BLaER1 treated with 17β-estradiol and CSF1 and Interleukin-3, amounts not matched to agents 10 nM and 100 nM (cell line): ENCODE measurements around the gene IMPDH2.

Source experiments
- H3K27ac ChIP-seq, 11 experiments: shearing (Covaris generic); formaldehyde crosslinking; 2 replicates each; pipeline ENCODE4 v1.8.1; 2022
- H3K27me3 ChIP-seq, 11 experiments: shearing (Covaris generic); formaldehyde crosslinking; 2 replicates each; pipeline ENCODE4 v1.8.1; 2022
- H3K36me3 ChIP-seq, 11 experiments: shearing (Covaris generic); formaldehyde crosslinking; 2 replicates each; pipeline ENCODE4 v1.8.1; 2022
- H3K4me1 ChIP-seq, 10 experiments: shearing (Covaris generic); formaldehyde crosslinking; 2 replicates each; pipeline ENCODE4 v1.8.1; 2022
- H3K4me2 ChIP-seq, 11 experiments: shearing (Covaris generic); formaldehyde crosslinking; 2 replicates each; pipeline ENCODE4 v1.8.1; 2022
- H3K4me3 ChIP-seq, 10 experiments: shearing (Covaris generic); formaldehyde crosslinking; 2 replicates each; pipeline ENCODE4 v1.8.1; 2022
- H3K9ac ChIP-seq, 11 experiments: shearing (Covaris generic); formaldehyde crosslinking; 2 replicates each; pipeline ENCODE4 v1.8.1; 2022
- H3K9me3 ChIP-seq, 11 experiments: shearing (Covaris generic); formaldehyde crosslinking; replicated peaks in 1 of 11; 2 replicates each; pipeline ENCODE4 v1.8.1; 2022
- H4K20me1 ChIP-seq, 11 experiments: shearing (Covaris generic); formaldehyde crosslinking; 2 replicates each; pipeline ENCODE4 v1.8.1; 2022
- Cebpa-rat ChIP-seq, 11 experiments: shearing (Covaris generic); IDR thresholded peaks; 2 replicates each; pipeline ENCODE4 v1.8.1; 2022

IMPDH2 gene

DNA sequence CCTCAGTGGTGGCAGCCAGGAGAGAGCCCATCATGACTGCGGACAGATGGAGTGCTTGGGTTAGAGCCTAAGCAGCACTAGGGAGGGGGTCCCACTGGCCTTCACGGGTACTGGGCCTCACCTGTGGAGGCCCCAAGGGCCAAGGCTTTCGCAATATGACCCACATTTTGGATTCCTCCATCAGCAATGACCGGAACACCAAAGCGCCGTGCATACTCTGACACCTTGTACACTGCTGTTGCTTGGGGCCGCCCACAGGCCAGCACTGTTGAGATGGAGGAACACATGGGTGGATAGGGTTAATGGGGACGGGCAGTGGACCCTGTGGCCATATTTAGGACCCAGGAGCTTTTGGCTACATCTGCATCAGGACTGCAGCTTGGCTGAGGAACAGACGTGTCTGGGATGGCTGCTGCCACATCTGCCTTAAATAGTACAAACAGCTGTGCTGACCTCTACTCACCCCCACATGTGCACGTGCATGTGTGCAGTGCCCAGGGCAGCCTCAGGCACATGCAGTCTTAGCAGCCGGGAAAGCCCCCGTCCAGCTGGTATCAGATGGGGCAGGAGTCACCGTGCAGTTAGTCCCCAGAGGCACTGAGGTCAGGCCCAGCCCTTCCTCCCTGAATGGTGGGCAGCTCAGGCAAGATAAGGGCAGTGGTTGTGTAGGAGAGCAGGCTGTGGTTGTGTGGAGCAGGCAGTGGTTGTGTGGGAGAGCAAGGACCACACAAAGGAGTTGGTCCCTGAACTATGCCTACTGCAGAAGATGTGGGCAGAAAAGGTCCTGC, 4.0 kb downstream of the IMPDH2 start:
- Histone ChIP-seq H3K27ac (peak overlapping the region in 8 of 11 experiments; percentile 3 to 99 (median 26); a peak in 12 of 22 replicates), H3K27me3 (no peaks in the 10 kb centered on the region), H3K36me3 (peaks cover 51 to 62% (median 58%) of the 10 kb centered on the region in 11 experiments), H4K20me1 (peaks cover 6 to 62% (median 48%) of the 10 kb centered on the region in 11 experiments; a peak in 19 of 22 replicates), H3K4me3 (peak overlapping the region in 7 of 10 experiments; percentile 3 to 36 (median 26); a peak in 8 of 20 replicates), H3K4me1 (peaks cover 64 to 73% (median 66%) of the 10 kb centered on the region in 10 experiments), H3K9me3 (no peaks in the 10 kb centered on the region), H3K4me2 (peak overlapping the region; percentile 20 to 100 (median 99)), H3K9ac (peak overlapping the region; percentile 16 to 100 (median 98); a peak in 16 of 22 replicates)
- no peak for TF ChIP-seq Cebpa-rat (IDR thresholded peaks at IDR 0.05)

- Histone ChIP-seq H3K4me2 (peak overlapping the region; percentile 96 to 100 (median 99); a peak in 21 of 22 replicates), H3K4me1 (peaks cover 66 to 71% (median 67%) of the 10 kb centered on the region in 10 experiments), H3K36me3 (peaks cover 47 to 55% (median 53%) of the 10 kb centered on the region in 11 experiments), H3K4me3 (peak overlapping the region in 4 of 10 experiments; percentile 3 to 36 (median 13); a peak in 4 of 20 replicates), H3K9ac (peak overlapping the region in 10 of 11 experiments; percentile 16 to 100 (median 99); a peak in 16 of 22 replicates), H3K9me3 (no peaks in the 10 kb centered on the region), H3K27ac (peak overlapping the region in 5 of 11 experiments; percentile 5 to 99 (median 56); a peak in 5 of 22 replicates), H3K27me3 (no peaks in the 10 kb centered on the region), H4K20me1 (peaks cover 6 to 62% (median 45%) of the 10 kb centered on the region in 11 experiments; a peak in 19 of 22 replicates)
- no peak for TF ChIP-seq Cebpa-rat (IDR thresholded peaks at IDR 0.05)
Observed at GRCh38 chr3:49024449-49024848, 4.7 kb downstream of the IMPDH2 start.

GRCh38 chr3:49023775-49024174, 5.4 kb downstream of the IMPDH2 start:
- Histone ChIP-seq H3K27me3 (no peaks in the 10 kb centered on the region), H3K36me3 (peaks cover 47 to 55% (median 53%) of the 10 kb centered on the region in 11 experiments), H3K4me2 (peak overlapping the region; percentile 96 to 100 (median 99)), H3K27ac (peak overlapping the region in 3 of 11 experiments; percentile 3 to 99 (median 56); a peak in 2 of 22 replicates), H3K4me1 (peaks cover 70 to 75% (median 71%) of the 10 kb centered on the region in 10 experiments), H4K20me1 (peaks cover 6 to 62% (median 45%) of the 10 kb centered on the region in 11 experiments; a peak in 19 of 22 replicates), H3K4me3 (peak overlapping the region in 7 of 10 experiments; percentile 16 to 97 (median 91); a peak in 10 of 20 replicates), H3K9me3 (no peaks in the 10 kb centered on the region), H3K9ac (peak overlapping the region; percentile 11 to 100 (median 99); a peak in 15 of 22 replicates)
- TF ChIP-seq Cebpa-rat (IDR thresholded peaks at IDR 0.05) = no peak

DNA sequence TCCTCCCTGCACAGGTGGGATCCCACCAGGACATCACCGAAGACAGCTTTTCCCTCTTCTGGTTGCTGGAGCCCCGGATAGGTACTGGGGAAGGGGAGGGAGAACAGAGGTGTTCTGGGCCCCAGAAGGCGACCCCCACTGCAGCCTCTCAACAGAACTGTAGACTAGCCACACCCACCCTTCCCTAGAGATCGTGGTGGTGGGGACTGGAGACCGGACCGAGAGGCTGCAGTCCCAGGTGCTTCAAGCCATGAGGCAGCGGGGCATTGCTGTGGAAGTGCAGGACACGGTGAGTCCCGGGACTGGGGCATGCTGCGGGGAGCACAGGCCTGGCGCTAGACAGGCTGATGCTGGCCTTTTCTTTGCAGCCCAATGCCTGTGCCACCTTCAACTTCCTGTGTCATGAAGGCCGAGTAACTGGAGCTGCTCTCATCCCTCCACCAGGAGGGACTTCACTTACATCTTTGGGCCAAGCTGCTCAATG, 6.5 kb downstream of the IMPDH2 start:
- peaks cover 60 to 70% (median 65%) of the 10 kb centered on the region in 10 experiments for H3K4me1 ChIP-seq
- H3K4me2 ChIP-seq = peak overlapping the region; percentile 96 to 100 (median 99)
- H3K9me3 ChIP-seq = no peaks in the 10 kb centered on the region
- peaks cover 6 to 56% (median 47%) of the 10 kb centered on the region in 11 experiments; a peak in 20 of 22 replicates for H4K20me1 ChIP-seq
- H3K27ac ChIP-seq = peak overlapping the region; percentile 96 to 100 (median 99)
- no peaks in the 10 kb centered on the region for H3K27me3 ChIP-seq
- peak overlapping the region; percentile 74 to 99 (median 92) for H3K4me3 ChIP-seq
- no peak for TF ChIP-seq Cebpa-rat (IDR thresholded peaks at IDR 0.05)
- peak overlapping the region; percentile 98 to 100 (median 99) for H3K9ac ChIP-seq
- H3K36me3 ChIP-seq = peaks cover 47 to 51% (median 49%) of the 10 kb centered on the region in 11 experiments

DNA sequence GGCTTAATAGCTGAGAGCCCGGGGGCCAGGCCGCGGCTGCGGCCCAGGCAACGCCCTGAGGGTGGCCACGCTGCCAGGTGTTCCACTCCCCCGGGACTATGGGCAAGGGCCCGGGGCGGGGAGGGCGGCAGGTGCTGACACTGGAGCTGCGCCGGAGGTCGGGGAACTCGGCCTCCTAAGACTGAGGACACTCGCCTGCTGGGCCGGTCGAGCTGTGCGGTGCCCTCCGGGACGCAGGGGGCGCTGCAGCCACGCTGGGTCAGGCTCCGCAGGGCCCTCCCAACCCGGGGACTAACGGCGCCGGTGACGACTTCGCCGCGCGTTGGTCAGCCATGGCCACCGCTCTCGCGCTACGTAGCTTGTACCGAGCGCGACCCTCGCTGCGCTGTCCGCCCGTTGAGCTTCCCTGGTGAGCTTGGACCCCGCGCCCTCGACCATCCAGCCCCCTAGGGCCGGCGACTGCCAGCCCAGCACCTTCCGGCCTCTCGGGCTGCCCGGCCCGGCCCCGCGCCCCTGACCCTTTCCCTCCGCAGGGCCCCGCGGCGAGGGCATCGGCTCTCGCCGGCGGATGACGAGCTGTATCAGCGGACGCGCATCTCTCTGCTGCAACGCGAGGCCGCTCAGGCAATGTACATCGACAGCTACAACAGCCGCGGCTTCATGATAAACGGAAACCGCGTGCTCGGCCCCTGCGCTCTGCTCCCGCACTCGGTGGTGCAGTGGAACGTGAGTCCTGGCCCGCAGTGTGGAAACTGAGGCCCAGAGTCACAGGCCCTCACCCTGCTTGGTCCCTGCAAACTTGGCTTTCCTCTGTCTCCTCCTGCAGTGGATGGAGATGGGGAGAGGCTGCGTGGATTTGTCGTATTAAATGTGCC, 7.1 kb downstream of the IMPDH2 start, which contains the start of gene NDUFAF3:
Gene NDUFAF3, plus strand, starts transcription at position 309 of the 875 bp plus-strand sequence. Its CDS starts 24 bp downstream, at position 333.
- Histone ChIP-seq H3K9me3 (no peaks in the 10 kb centered on the region), H3K36me3 (peaks cover 42 to 45% (median 43%) of the 10 kb centered on the region in 11 experiments), H3K4me3 (peak within 1 kb of the TSS; percentile 74 to 99 (median 92)), H3K9ac (peak within 1 kb of the TSS; percentile 98 to 100 (median 99)), H3K27ac (peak within 1 kb of the TSS; percentile 96 to 100 (median 99)), H4K20me1 (peaks cover 6 to 56% (median 53%) of the 10 kb centered on the region in 11 experiments; a peak in 20 of 22 replicates), H3K27me3 (no peaks in the 10 kb centered on the region), H3K4me1 (peaks cover 60 to 70% (median 65%) of the 10 kb centered on the region in 10 experiments), H3K4me2 (peak within 1 kb of the TSS; percentile 96 to 100 (median 99))
- no peak for TF ChIP-seq Cebpa-rat (IDR thresholded peaks at IDR 0.05)

DNA sequence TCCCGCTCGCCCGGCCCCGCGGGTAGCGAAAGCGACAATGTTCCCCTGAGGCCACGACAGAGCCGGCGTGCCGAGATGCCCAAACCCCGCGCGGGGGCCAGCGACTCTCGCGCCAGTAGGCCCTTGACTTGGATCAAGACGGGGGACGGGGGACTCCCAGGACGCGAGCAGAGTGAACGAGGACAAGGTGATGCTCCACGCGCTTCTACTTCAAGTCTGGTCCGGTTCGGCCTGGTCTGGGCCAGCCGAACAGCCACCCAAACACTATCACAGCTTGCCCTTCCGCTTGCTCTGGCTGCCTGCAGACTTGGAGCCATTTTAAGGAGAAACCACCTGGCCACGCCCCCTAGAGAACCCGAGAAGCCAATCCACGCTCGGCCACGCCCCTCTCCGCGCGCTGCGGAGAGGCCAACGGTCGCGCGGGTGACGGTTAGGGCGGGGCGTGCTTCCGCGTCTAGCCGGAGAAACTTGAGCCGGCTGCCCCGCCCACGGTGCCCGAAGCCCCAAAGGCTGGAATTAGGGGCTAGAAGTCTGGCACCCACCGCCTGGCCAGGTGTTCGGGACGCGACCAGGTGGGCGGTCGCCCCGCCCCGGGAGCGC, 7.9 kb downstream of the IMPDH2 start:
- Histone ChIP-seq H3K4me3 (peak overlapping the region; percentile 74 to 99 (median 92)), H3K36me3 (peaks cover 38 to 45% (median 41%) of the 10 kb centered on the region in 11 experiments), H3K4me1 (peaks cover 60 to 70% (median 65%) of the 10 kb centered on the region in 10 experiments), H3K9ac (peak overlapping the region; percentile 98 to 100 (median 99)), H3K27ac (peak overlapping the region; percentile 96 to 100 (median 99)), H3K27me3 (no peaks in the 10 kb centered on the region), H3K9me3 (no peaks in the 10 kb centered on the region), H3K4me2 (peak overlapping the region; percentile 96 to 100 (median 99)), H4K20me1 (peaks cover 6 to 56% (median 53%) of the 10 kb centered on the region in 11 experiments; a peak in 20 of 22 replicates)
- TF ChIP-seq Cebpa-rat (IDR thresholded peaks at IDR 0.05) = no peak

DNA sequence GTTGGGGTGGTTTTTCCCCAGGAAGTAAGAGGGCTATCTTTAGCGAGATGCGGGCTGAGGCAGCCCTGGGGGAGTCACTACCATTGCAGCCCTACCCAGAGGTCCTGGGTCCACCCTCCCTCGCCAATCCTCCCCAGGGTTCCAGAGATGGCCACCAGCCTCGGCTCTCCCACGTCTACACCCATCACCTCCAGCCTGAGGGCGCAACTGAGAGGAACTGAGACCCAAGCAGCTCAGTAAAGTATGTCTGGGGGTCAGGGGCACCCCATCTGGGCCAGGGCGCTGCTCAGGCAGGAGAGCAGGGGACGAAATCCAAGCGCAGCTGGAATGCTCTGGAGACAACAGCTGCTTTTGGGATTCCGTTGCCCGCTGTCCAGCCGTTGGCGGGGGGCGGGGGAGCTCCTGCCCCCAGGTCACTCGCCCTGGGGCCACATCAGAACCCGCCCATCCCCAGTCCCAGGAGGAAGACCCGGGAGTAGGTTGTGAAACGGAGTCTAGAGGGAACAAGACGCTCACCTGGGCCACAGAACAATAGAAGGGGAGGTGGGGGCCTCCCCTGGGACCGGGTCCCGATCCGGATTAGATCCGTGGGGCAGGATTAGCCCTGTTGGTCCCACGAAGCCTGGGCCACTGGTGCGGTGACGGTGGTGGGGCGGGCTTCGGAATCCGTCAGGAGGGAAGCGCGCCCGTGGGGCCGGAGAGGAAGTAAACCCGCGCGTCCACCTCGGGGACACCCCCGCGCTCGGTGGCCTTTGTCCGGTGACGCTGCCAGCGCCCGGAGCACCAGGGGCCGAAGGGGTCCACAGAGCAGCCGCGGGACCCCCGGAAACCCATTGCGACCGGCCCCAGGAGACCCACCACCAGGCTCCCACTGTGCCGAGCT, 8.6 kb downstream of the IMPDH2 start:
- Histone ChIP-seq H3K4me3 (peak overlapping the region; percentile 74 to 99 (median 92)), H3K27me3 (no peaks in the 10 kb centered on the region), H3K4me1 (peaks cover 55 to 68% (median 61%) of the 10 kb centered on the region in 10 experiments), H3K27ac (peak overlapping the region; percentile 96 to 100 (median 99)), H3K36me3 (peaks cover 38 to 45% (median 41%) of the 10 kb centered on the region in 11 experiments), H3K4me2 (peak overlapping the region; percentile 96 to 100 (median 99)), H3K9ac (peak overlapping the region; percentile 98 to 100 (median 99)), H4K20me1 (peaks cover 3 to 56% (median 53%) of the 10 kb centered on the region in 11 experiments; a peak in 20 of 22 replicates), H3K9me3 (no peaks in the 10 kb centered on the region)
- no peak for TF ChIP-seq Cebpa-rat (IDR thresholded peaks at IDR 0.05)
